ENCODE data around the gene WDR20.
"Not testable (repeated sequence)": the region's sequence is repeated elsewhere in the genome, so short reads cannot be mapped to it uniquely, and the experiment has no call there.

DNA sequence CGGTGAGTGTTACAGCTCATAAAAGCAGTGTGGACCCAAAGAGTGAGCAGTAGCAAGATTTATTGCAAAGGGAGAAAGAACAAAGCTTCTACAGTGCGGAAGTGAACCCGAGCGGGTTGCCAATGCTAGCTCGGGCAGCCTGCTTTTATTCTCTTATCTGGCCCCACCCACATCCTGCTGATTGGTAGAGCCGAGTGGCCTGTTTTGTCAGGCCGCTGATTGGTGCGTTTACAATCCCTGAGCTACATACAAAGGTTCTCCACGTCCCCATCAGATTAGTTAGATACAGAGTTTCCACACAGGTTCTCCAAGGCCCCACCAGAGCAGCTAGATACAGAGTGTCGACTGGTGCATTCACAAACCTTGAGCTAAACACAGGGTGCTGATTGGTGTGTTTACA, 5.0 kb upstream of the WDR20 start:
- TF ChIP-seq, protein P1, sequence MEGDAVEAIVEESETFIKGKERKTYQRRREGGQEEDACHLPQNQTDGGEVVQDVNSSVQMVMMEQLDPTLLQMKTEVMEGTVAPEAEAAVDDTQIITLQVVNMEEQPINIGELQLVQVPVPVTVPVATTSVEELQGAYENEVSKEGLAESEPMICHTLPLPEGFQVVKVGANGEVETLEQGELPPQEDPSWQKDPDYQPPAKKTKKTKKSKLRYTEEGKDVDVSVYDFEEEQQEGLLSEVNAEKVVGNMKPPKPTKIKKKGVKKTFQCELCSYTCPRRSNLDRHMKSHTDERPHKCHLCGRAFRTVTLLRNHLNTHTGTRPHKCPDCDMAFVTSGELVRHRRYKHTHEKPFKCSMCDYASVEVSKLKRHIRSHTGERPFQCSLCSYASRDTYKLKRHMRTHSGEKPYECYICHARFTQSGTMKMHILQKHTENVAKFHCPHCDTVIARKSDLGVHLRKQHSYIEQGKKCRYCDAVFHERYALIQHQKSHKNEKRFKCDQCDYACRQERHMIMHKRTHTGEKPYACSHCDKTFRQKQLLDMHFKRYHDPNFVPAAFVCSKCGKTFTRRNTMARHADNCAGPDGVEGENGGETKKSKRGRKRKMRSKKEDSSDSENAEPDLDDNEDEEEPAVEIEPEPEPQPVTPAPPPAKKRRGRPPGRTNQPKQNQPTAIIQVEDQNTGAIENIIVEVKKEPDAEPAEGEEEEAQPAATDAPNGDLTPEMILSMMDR (IDR thresholded peaks at IDR 0.05) = not testable (repeated sequence)
- TF ChIP-seq POLR2AphosphoS5, POLR2A, EP300 (IDR thresholded peaks at IDR 0.05): not testable (repeated sequence)

All from suprapubic skin (tissue), 4 donors.